Measurements from ENCODE around the gene MICAL3.
"Not testable (repeated sequence)": the region's sequence is repeated elsewhere in the genome, so short reads cannot be mapped to it uniquely, and the experiment has no call there.

Gene MICAL3

GRCh38 chr22:18024276-18024939 is at the start of gene MICAL3:
Gene MICAL3 (minus strand): TSS chr22:18024561. CDS start chr22:17906812, 117,749 bp downstream.
- Histone ChIP-seq H3K9me3 (ENCODE audit: control insufficient read depth, insufficient read depth, low read length) (no peaks in the 10 kb centered on the region), H3K4me1 (ENCODE audit: insufficient read depth, low read length) (no peaks in the 10 kb centered on the region), H3K9ac (ENCODE audit: low read depth, low read length) (peak within 1 kb of the TSS; percentile 69), H3K36me3 (ENCODE audit: insufficient read depth, low read length) (no peaks in the 10 kb centered on the region)

- not testable (repeated sequence) for H3K4me1 ChIP-seq (ENCODE audit: insufficient read depth, low read length); H3K9me3 ChIP-seq (ENCODE audit: control insufficient read depth, insufficient read depth, low read length); H3K9ac ChIP-seq (ENCODE audit: low read depth, low read length); H3K36me3 ChIP-seq (ENCODE audit: insufficient read depth, low read length)
These were observed 49.6 kb upstream of the MICAL3 start for GRCh38 chr22:18073927-18074326.

GRCh38 chr22:18073467-18073866 is 49.1 kb upstream of the MICAL3 start:
- peaks cover 6% of the 10 kb centered on the region; the same call in 1 of the 2 replicates for H3K4me1 ChIP-seq (ENCODE audit: insufficient read depth, low read length)
- H3K36me3 ChIP-seq (ENCODE audit: insufficient read depth, low read length) = no peaks in the 10 kb centered on the region
- no peak overlapping the region for H3K9ac ChIP-seq (ENCODE audit: low read depth, low read length)
- no peaks in the 10 kb centered on the region for H3K9me3 ChIP-seq (ENCODE audit: control insufficient read depth, insufficient read depth, low read length)

GRCh38 chr22:18071968-18072310 is 47.6 kb upstream of the MICAL3 start:
- peaks cover 6% of the 10 kb centered on the region; the same call in 1 of the 2 replicates for H3K4me1 ChIP-seq (ENCODE audit: insufficient read depth, low read length)
- no peaks in the 10 kb centered on the region for H3K36me3 ChIP-seq (ENCODE audit: insufficient read depth, low read length)
- no peak overlapping the region for H3K9ac ChIP-seq (ENCODE audit: low read depth, low read length)
- no peaks in the 10 kb centered on the region for H3K9me3 ChIP-seq (ENCODE audit: control insufficient read depth, insufficient read depth, low read length)

GRCh38 chr22:18071307-18071967 is 47.1 kb upstream of the MICAL3 start:
- not testable (repeated sequence) for H3K36me3 ChIP-seq (ENCODE audit: insufficient read depth, low read length); H3K9ac ChIP-seq (ENCODE audit: low read depth, low read length); H3K4me1 ChIP-seq (ENCODE audit: insufficient read depth, low read length); H3K9me3 ChIP-seq (ENCODE audit: control insufficient read depth, insufficient read depth, low read length)

- no peak overlapping the region for H3K9ac ChIP-seq (ENCODE audit: low read depth, low read length)
- no peaks in the 10 kb centered on the region for H3K9me3 ChIP-seq (ENCODE audit: control insufficient read depth, insufficient read depth, low read length)
- H3K4me1 ChIP-seq (ENCODE audit: insufficient read depth, low read length) = 0 out of 2 replicates have a peak, but pooled peaks cover 6% of the 10 kb centered on the region
- no peaks in the 10 kb centered on the region for H3K36me3 ChIP-seq (ENCODE audit: insufficient read depth, low read length)
These were observed 46.4 kb upstream of the MICAL3 start for GRCh38 chr22:18070556-18071306.

GRCh38 chr22:18070041-18070440 is 45.7 kb upstream of the MICAL3 start:
- H3K4me1 ChIP-seq (ENCODE audit: insufficient read depth, low read length) = 0 out of 2 replicates have a peak, but pooled peaks cover 6% of the 10 kb centered on the region
- H3K36me3 ChIP-seq (ENCODE audit: insufficient read depth, low read length) = no peaks in the 10 kb centered on the region
- no peaks in the 10 kb centered on the region for H3K9me3 ChIP-seq (ENCODE audit: control insufficient read depth, insufficient read depth, low read length)

GRCh38 chr22:18069041-18069440 is 44.7 kb upstream of the MICAL3 start:
- no peaks in the 10 kb centered on the region for H3K9me3 ChIP-seq (ENCODE audit: control insufficient read depth, insufficient read depth, low read length)
- 0 out of 2 replicates have a peak, but pooled peaks cover 6% of the 10 kb centered on the region for H3K4me1 ChIP-seq (ENCODE audit: insufficient read depth, low read length)
- H3K36me3 ChIP-seq (ENCODE audit: insufficient read depth, low read length) = no peaks in the 10 kb centered on the region
- no peak overlapping the region for H3K9ac ChIP-seq (ENCODE audit: low read depth, low read length)

More at GRCh38 chr22:18070041-18070440, 45.7 kb upstream of the MICAL3 start:
- no peak overlapping the region for H3K9ac ChIP-seq (ENCODE audit: low read depth, low read length)

- H3K9ac ChIP-seq (ENCODE audit: low read depth, low read length) = no peak overlapping the region
- 0 out of 2 replicates have a peak, but pooled peaks cover 6% of the 10 kb centered on the region for H3K4me1 ChIP-seq (ENCODE audit: insufficient read depth, low read length)
- H3K9me3 ChIP-seq (ENCODE audit: control insufficient read depth, insufficient read depth, low read length) = no peaks in the 10 kb centered on the region
- no peaks in the 10 kb centered on the region for H3K36me3 ChIP-seq (ENCODE audit: insufficient read depth, low read length)
These were observed 44.1 kb upstream of the MICAL3 start for GRCh38 chr22:18068381-18068988.

- no peaks in the 10 kb centered on the region for H3K9me3 ChIP-seq (ENCODE audit: control insufficient read depth, insufficient read depth, low read length)
- no peaks in the 10 kb centered on the region for H3K36me3 ChIP-seq (ENCODE audit: insufficient read depth, low read length)
- no peak overlapping the region for H3K9ac ChIP-seq (ENCODE audit: low read depth, low read length)
- 0 out of 2 replicates have a peak, but pooled peaks cover 6% of the 10 kb centered on the region for H3K4me1 ChIP-seq (ENCODE audit: insufficient read depth, low read length)
These were observed 43.4 kb upstream of the MICAL3 start for GRCh38 chr22:18067548-18068341.

- H3K4me1 ChIP-seq (ENCODE audit: insufficient read depth, low read length) = 0 out of 2 replicates have a peak, but pooled peaks cover 6% of the 10 kb centered on the region
- H3K9me3 ChIP-seq (ENCODE audit: control insufficient read depth, insufficient read depth, low read length) = no peaks in the 10 kb centered on the region
- H3K9ac ChIP-seq (ENCODE audit: low read depth, low read length) = no peak overlapping the region
- no peaks in the 10 kb centered on the region for H3K36me3 ChIP-seq (ENCODE audit: insufficient read depth, low read length)
These were observed 42.8 kb upstream of the MICAL3 start for GRCh38 chr22:18067121-18067520.

GRCh38 chr22:18066181-18066859 is 42.0 kb upstream of the MICAL3 start:
- Histone ChIP-seq H3K4me1 (ENCODE audit: insufficient read depth, low read length) (0 out of 2 replicates have a peak, but pooled peaks cover 6% of the 10 kb centered on the region), H3K9ac (ENCODE audit: low read depth, low read length) (no peak overlapping the region), H3K36me3 (ENCODE audit: insufficient read depth, low read length) (no peaks in the 10 kb centered on the region), H3K9me3 (ENCODE audit: control insufficient read depth, insufficient read depth, low read length) (no peaks in the 10 kb centered on the region)

GRCh38 chr22:18065256-18065655 is 40.9 kb upstream of the MICAL3 start:
- H3K9ac ChIP-seq (ENCODE audit: low read depth, low read length) = no peak overlapping the region
- H3K9me3 ChIP-seq (ENCODE audit: control insufficient read depth, insufficient read depth, low read length) = no peaks in the 10 kb centered on the region
- H3K4me1 ChIP-seq (ENCODE audit: insufficient read depth, low read length) = 0 out of 2 replicates have a peak, but pooled peaks cover under 1% of the 10 kb centered on the region
- no peaks in the 10 kb centered on the region for H3K36me3 ChIP-seq (ENCODE audit: insufficient read depth, low read length)
